ENCODE measurements around the gene ALG8.
"Not testable (repeated sequence)": the region's sequence is repeated elsewhere in the genome, so short reads cannot be mapped to it uniquely, and the experiment has no call there.

Gene ALG8

DNA sequence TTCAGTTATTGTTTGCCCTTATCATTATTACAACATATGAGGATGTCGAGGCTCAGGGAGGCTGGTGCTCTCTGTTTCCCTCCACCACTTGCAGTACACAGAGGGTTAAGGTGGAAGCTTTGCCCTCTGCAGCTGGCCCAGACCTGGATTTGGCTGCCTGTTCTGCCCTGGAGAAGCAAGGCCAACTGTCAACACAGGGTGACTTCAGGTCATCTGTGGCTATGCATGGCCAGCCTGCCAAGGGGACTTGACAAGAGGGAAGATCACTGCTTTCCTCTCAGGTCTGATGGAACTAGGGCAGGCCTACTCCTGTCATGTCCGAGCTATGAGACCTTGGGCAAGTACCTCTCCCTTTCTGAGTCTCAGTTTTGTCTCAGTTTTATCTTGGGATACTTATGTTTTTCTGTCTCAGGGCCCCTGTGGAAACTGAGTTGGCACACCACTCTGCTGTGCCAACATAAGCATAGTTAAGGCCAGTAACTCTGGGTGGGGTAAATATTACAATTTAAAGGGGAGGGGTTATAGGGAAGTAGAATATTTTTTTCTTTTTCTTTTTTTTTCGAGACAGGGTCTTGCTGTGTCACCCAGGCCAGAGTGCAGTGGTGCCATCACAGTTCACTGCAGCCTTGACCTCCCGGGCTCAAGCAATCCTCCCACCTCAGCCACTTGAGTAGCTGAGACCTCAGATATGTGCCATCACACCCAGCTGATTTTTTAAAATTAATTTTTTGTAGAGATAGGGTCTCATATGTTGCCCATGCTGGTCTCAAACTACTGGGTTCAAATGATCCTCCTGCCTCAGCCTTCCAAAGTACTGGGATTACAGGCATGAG lies 78.1 kb downstream of the ALG8 start:
- Histone ChIP-seq H2BK12ac (ENCODE audit: low read length in 2 of 2) (no peak overlapping the region), H3K23ac (ENCODE audit: low read length in 2 of 2) (no peak overlapping the region), H3K4me2 (ENCODE audit: low read length, poor library complexity, severe bottlenecking) (no peak overlapping the region), H3K36me3 (ENCODE audit: control insufficient read depth in 1 of 2, insufficient read depth in 2 of 2, low read depth in 1 of 2, low read length in 2 of 2) (peaks cover 0 to 4% of the 10 kb centered on the region in 2 experiments), H3K14ac (ENCODE audit: low read length in 2 of 2) (no peak overlapping the region), H2BK15ac (ENCODE audit: low read depth, poor library complexity, severe bottlenecking) (no peak overlapping the region), H3K18ac (ENCODE audit: low read depth in 1 of 2, low read length in 2 of 2) (no peak overlapping the region), H3K27me3 (ENCODE audit: control insufficient read depth in 1 of 2, insufficient read depth in 1 of 2, low read length in 2 of 2) (no peaks in the 10 kb centered on the region), H3K9ac (ENCODE audit: low read length) (no peak overlapping the region), H2AFZ (ENCODE audit: low read depth, low read length) (no peak overlapping the region), H3K4me1 (ENCODE audit: control insufficient read depth, insufficient read depth, low read depth, low read length) (no peaks in the 10 kb centered on the region), H3K4ac (ENCODE audit: low read depth in 1 of 2, low read length in 2 of 2) (no peak overlapping the region), H4K8ac (ENCODE audit: low read length) (no peak overlapping the region), H3K27ac (ENCODE audit: low read length, poor library complexity, severe bottlenecking) (no peak overlapping the region), H4K91ac (ENCODE audit: low read length) (no peak overlapping the region), H2BK120ac (ENCODE audit: low read depth, low read length) (no peak overlapping the region), H2BK5ac (ENCODE audit: low read depth, low read length, poor library complexity, severe bottlenecking) (no peak overlapping the region), H2AK5ac (ENCODE audit: low read length, severe bottlenecking) (no peak overlapping the region), H3K9me3 (ENCODE audit: control insufficient read depth, low read length) (no peaks in the 10 kb centered on the region), H3K4me3 (ENCODE audit: insufficient read depth in 1 of 2, low read depth in 1 of 2, low read length in 2 of 2) (no peak overlapping the region), H3K79me1 (replicated peaks; ENCODE audit: low read length, poor library complexity, severe bottlenecking) (peaks cover 2% of the 10 kb centered on the region)
- 81% methylated on average over 4 of the region's 4 CpGs for WGBS
- DNase-seq = no peak

DNA sequence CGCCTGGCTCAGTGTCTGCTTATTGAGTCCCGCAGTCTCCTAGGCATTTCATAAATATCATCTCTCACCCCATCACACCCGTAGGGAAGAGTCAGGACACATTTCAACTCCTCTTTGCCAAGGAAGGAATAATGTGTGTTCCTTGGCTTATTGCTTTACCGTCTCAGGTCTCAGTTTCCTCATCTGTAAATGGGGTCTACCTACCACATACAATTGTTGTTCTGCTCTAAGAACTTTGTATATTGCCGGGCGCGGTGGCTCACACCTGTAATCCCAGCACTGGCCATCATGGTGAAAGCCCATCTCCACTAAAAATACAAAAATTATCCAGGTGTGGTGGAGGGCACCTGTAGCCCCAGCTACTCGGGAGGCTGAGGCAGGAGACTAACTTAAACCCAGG lies 78.9 kb downstream of the ALG8 start:
- no peak overlapping the region for H3K9ac ChIP-seq (ENCODE audit: low read length)
- H2BK120ac ChIP-seq (ENCODE audit: low read depth, low read length) = no peak overlapping the region
- peaks cover 0 to 4% of the 10 kb centered on the region in 2 experiments for H3K36me3 ChIP-seq (ENCODE audit: control insufficient read depth in 1 of 2, insufficient read depth in 2 of 2, low read depth in 1 of 2, low read length in 2 of 2)
- no peak overlapping the region for H3K27ac ChIP-seq (ENCODE audit: low read length, poor library complexity, severe bottlenecking)
- H3K18ac ChIP-seq (ENCODE audit: low read depth in 1 of 2, low read length in 2 of 2) = no peak overlapping the region
- DNase-seq = no peak
- H2BK12ac ChIP-seq (ENCODE audit: low read length in 2 of 2) = no peak overlapping the region
- H3K27me3 ChIP-seq (ENCODE audit: control insufficient read depth in 1 of 2, insufficient read depth in 1 of 2, low read length in 2 of 2) = no peaks in the 10 kb centered on the region
- no peaks in the 10 kb centered on the region for H3K4me1 ChIP-seq (ENCODE audit: control insufficient read depth, insufficient read depth, low read depth, low read length)
- H3K4me3 ChIP-seq (ENCODE audit: insufficient read depth in 1 of 2, low read depth in 1 of 2, low read length in 2 of 2) = no peak overlapping the region
- no peak overlapping the region for H4K91ac ChIP-seq (ENCODE audit: low read length)
- no peaks in the 10 kb centered on the region for H3K9me3 ChIP-seq (ENCODE audit: control insufficient read depth, low read length)
- H2AK5ac ChIP-seq (ENCODE audit: low read length, severe bottlenecking) = no peak overlapping the region
- H3K79me1 ChIP-seq (replicated peaks; ENCODE audit: low read length, poor library complexity, severe bottlenecking) = peaks cover 1% of the 10 kb centered on the region
- WGBS = 98% methylated on average over 7 of the region's 8 CpGs
- no peak overlapping the region for H2BK5ac ChIP-seq (ENCODE audit: low read depth, low read length, poor library complexity, severe bottlenecking)
- no peak overlapping the region for H4K8ac ChIP-seq (ENCODE audit: low read length)
- no peak overlapping the region for H2AFZ ChIP-seq (ENCODE audit: low read depth, low read length)
- no peak overlapping the region for H3K14ac ChIP-seq (ENCODE audit: low read length in 2 of 2)
- no peak overlapping the region for H2BK15ac ChIP-seq (ENCODE audit: low read depth, poor library complexity, severe bottlenecking)
- no peak overlapping the region for H3K4ac ChIP-seq (ENCODE audit: low read depth in 1 of 2, low read length in 2 of 2)
- H3K4me2 ChIP-seq (ENCODE audit: low read length, poor library complexity, severe bottlenecking) = no peak overlapping the region
- H3K23ac ChIP-seq (ENCODE audit: low read length in 2 of 2) = no peak overlapping the region

DNA sequence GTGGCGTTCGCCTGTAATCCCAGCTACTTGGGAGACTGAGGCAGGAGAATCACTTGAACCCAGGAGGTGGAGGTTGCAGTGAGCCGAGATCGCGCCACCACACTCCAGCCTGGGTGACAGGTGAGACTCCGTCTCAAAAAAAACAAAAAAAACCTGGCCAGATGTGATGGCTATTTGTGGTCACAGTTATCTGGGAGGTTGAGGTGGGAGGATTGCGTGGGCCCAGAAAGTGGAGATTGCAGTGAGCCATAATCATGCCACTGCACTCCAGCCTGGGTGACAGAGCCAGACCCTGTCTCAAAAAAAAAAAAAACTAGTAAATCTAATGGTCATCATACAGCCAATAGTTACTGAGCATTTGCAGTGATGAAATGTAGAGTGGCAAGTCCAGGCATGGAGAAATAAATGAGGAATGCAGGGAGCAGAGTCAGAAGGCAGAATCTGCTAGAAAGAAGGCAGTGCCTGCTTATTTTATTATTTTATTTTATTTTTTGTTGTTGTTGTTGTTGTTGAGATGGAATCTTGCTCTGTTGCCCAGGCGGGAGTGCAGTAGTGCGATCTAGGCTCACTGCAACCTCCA lies 79.6 kb downstream of the ALG8 start:
- H2BK120ac ChIP-seq (ENCODE audit: low read depth, low read length); H3K18ac ChIP-seq (ENCODE audit: low read depth in 1 of 2, low read length in 2 of 2); H3K27ac ChIP-seq (ENCODE audit: low read length, poor library complexity, severe bottlenecking); DNase-seq; H3K4me3 ChIP-seq (ENCODE audit: insufficient read depth in 1 of 2, low read depth in 1 of 2, low read length in 2 of 2); H2BK5ac ChIP-seq (ENCODE audit: low read depth, low read length, poor library complexity, severe bottlenecking); H3K27me3 ChIP-seq (ENCODE audit: control insufficient read depth in 1 of 2, insufficient read depth in 1 of 2, low read length in 2 of 2); H4K8ac ChIP-seq (ENCODE audit: low read length); H3K9ac ChIP-seq (ENCODE audit: low read length); H3K4ac ChIP-seq (ENCODE audit: low read depth in 1 of 2, low read length in 2 of 2); H2AFZ ChIP-seq (ENCODE audit: low read depth, low read length); H2BK15ac ChIP-seq (ENCODE audit: low read depth, poor library complexity, severe bottlenecking); H3K36me3 ChIP-seq (ENCODE audit: control insufficient read depth in 1 of 2, insufficient read depth in 2 of 2, low read depth in 1 of 2, low read length in 2 of 2); H4K91ac ChIP-seq (ENCODE audit: low read length); H2AK5ac ChIP-seq (ENCODE audit: low read length, severe bottlenecking); H3K4me1 ChIP-seq (ENCODE audit: control insufficient read depth, insufficient read depth, low read depth, low read length); H3K14ac ChIP-seq (ENCODE audit: low read length in 2 of 2); H3K23ac ChIP-seq (ENCODE audit: low read length in 2 of 2); H3K79me1 ChIP-seq (replicated peaks; ENCODE audit: low read length, poor library complexity, severe bottlenecking); H3K4me2 ChIP-seq (ENCODE audit: low read length, poor library complexity, severe bottlenecking); H2BK12ac ChIP-seq (ENCODE audit: low read length in 2 of 2); H3K9me3 ChIP-seq (ENCODE audit: control insufficient read depth, low read length): not testable (repeated sequence)
- WGBS = 98% methylated on average over 6 of the region's 9 CpGs

- Histone ChIP-seq H2BK15ac (ENCODE audit: low read depth, poor library complexity, severe bottlenecking) (no peak overlapping the region), H3K4me1 (ENCODE audit: control insufficient read depth, insufficient read depth, low read depth, low read length) (no peaks in the 10 kb centered on the region), H3K14ac (ENCODE audit: low read length in 2 of 2) (no peak overlapping the region), H3K23ac (ENCODE audit: low read length in 2 of 2) (no peak overlapping the region), H3K9me3 (ENCODE audit: control insufficient read depth, low read length) (no peaks in the 10 kb centered on the region), H3K4ac (ENCODE audit: low read depth in 1 of 2, low read length in 2 of 2) (no peak overlapping the region), H4K8ac (ENCODE audit: low read length) (no peak overlapping the region), H2AK5ac (ENCODE audit: low read length, severe bottlenecking) (no peak overlapping the region), H2AFZ (ENCODE audit: low read depth, low read length) (no peak overlapping the region), H3K27me3 (ENCODE audit: control insufficient read depth in 1 of 2, insufficient read depth in 1 of 2, low read length in 2 of 2) (no peaks in the 10 kb centered on the region), H3K4me2 (ENCODE audit: low read length, poor library complexity, severe bottlenecking) (no peak overlapping the region), H2BK120ac (ENCODE audit: low read depth, low read length) (no peak overlapping the region), H3K36me3 (ENCODE audit: control insufficient read depth in 1 of 2, insufficient read depth in 2 of 2, low read depth in 1 of 2, low read length in 2 of 2) (no peaks in the 10 kb centered on the region), H2BK5ac (ENCODE audit: low read depth, low read length, poor library complexity, severe bottlenecking) (no peak overlapping the region), H3K4me3 (ENCODE audit: insufficient read depth in 1 of 2, low read depth in 1 of 2, low read length in 2 of 2) (no peak overlapping the region), H3K79me1 (replicated peaks; ENCODE audit: low read length, poor library complexity, severe bottlenecking) (no peaks in the 10 kb centered on the region), H3K27ac (ENCODE audit: low read length, poor library complexity, severe bottlenecking) (no peak overlapping the region), H2BK12ac (ENCODE audit: low read length in 2 of 2) (no peak overlapping the region), H3K9ac (ENCODE audit: low read length) (no peak overlapping the region), H3K18ac (ENCODE audit: low read depth in 1 of 2, low read length in 2 of 2) (no peak overlapping the region), H4K91ac (ENCODE audit: low read length) (peak overlapping the region; percentile 15)
- DNase-seq = no peak
- WGBS = 85% methylated on average over 9 of the region's 10 CpGs
Observed at GRCh38 chr11:78057462-78058055, 81.9 kb downstream of the ALG8 start.

All from mesenchymal stem cell (in vitro differentiated cells and primary cell).